GM19467 (cell line): Measurements from ENCODE around the gene IFNLR1.

Experiments used
- ATAC-seq: cut with Tn5 transposase; IDR thresholded peaks from one replicate; pipeline ENCODE4 v1.9.1; 2021; ENCODE audit warnings: mild to moderate bottlenecking, moderate library complexity; ENCODE audit not compliant: unreplicated experiment

The IFNLR1 gene

GRCh38 chr1:24180676-24181075, 6.4 kb downstream of the IFNLR1 start:
- ATAC-seq, result no peak

GRCh38 chr1:24179251-24179840, 7.7 kb downstream of the IFNLR1 start:
- no peak for ATAC-seq

- ATAC-seq, result no peak
Observed at GRCh38 chr1:24178407-24178806, 8.7 kb downstream of the IFNLR1 start.

GRCh38 chr1:24177161-24177560, 9.9 kb downstream of the IFNLR1 start:
- ATAC-seq, result no peak

DNA sequence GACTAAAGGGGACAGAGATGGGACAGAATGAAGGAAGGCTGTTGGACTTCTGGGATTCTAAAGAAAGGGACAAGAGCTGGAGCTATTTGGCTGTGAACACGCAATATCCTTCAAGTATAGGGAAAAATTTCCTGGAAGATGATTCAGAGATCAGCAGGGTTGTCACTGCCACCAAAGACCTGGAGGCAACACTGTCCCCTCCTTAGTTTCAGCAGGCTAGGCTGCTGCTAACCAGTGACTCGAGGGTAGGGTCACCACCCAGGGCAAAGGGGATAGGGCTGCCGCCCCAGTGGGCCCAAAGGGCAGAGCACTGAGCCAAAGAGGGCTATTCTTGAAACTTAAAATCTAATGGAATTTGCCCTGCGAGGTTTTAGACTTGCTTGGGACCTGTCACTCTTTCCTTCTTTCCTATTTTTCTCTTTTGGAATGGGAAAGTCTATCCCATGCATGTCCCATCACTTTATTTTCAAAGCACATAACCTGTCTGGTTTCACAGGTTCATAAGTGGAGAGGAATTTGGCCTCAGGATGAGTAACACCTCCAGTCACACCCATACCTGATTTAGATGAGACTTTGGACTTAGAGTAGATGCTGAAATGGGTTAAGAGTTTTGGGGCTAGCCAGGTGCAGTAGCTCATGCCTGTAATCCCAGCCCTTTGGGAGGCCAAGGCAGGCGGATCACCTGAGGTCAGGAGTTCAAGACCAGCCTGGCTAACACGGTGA, 11.9 kb downstream of the IFNLR1 start:
- ATAC-seq, result no peak

DNA sequence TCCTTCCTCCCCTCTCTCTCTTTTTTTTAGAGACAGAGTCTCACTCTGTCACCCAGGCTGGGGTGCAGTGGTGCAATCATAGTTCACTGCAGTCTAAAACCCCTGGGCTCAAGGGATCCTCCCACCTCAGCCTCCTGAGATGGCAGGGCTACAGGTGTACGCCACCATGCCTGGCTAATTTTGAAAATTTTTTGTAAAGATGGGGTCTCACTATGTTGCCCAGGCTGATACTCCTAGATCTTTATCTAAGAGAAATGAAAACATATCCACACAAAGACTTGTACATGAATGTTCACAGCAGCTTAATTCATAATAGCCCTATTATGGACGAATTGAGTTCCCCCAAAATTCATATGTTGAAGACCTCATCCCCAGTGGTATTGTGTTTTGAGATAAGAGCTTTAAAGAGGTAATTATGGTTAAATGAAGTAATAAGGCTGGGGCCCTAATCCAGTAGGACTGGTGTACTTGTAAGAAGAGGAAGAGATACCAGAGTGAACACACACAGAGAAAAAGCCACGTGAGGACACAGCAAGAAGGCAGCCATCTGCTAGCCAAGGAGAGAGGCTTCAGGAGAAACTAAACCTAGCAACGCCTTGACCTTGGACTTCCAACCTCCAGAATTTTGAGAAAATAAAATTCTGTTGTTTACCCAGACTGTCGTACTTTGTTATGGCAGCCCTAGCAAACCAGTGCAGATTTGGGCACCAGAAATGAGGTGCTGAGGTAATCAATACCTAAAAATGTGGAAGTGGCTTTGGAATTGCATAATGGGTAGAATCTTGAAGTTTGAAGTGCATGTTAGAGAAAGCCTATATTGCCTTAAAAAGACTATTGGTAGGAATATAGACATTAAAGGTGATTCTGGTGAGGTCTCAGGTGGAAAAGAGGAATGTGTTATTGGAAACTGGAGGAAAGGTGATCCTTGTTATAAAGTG, 13.2 kb downstream of the IFNLR1 start:
- ATAC-seq, result no peak

- ATAC-seq, result no peak
Observed at GRCh38 chr1:24172598-24172997, 14.5 kb downstream of the IFNLR1 start.

GRCh38 chr1:24169286-24169685, 17.8 kb downstream of the IFNLR1 start:
- no peak for ATAC-seq

- ATAC-seq, result no peak
Observed at GRCh38 chr1:24168245-24168644, 18.8 kb downstream of the IFNLR1 start.

DNA sequence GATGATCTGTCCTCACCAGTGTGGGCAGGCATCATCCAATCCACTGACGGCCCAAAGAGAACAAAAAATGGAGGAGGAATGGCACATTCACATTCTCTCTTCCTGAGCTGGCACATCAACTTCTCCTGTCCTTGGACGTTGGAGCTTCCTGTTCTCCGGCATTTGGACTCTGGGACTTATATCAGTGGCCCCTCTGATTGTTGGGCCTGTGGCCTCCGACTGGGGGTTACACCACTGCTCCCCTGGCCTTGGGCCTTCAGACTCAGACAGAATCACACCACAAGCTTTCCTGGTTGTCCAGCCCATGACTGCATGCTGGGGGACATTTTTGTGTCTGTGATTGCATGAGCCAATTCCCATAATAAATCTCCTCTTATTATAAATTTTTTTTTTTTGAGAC, 20.1 kb downstream of the IFNLR1 start:
- ATAC-seq, result no peak

- no peak for ATAC-seq
Observed at GRCh38 chr1:24165500-24165899, 21.6 kb downstream of the IFNLR1 start.

DNA sequence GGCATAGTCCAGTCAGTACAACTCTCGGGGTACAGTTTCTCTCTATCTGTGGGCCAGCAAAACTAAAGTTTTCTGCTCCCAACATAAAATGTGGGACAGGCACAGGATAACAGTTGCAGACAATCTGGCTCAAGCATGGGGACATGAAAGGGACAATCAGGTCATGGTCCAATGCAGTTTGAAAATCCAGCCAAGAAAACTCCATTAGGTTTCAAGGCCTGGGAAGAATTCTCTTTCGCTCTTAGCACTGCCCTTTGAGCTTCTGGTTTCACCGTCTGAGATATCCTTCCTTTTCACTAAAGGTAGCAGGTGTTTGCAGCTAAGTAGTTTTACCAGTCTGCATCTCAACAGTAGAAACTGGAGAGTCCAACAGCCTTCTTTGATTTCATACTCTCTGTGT, 23.1 kb downstream of the IFNLR1 start:
- ATAC-seq, result no peak

- no peak for ATAC-seq
Observed at GRCh38 chr1:24162201-24162600, 24.9 kb downstream of the IFNLR1 start.

GRCh38 chr1:24161270-24161669, 25.8 kb downstream of the IFNLR1 start:
- no peak for ATAC-seq

DNA sequence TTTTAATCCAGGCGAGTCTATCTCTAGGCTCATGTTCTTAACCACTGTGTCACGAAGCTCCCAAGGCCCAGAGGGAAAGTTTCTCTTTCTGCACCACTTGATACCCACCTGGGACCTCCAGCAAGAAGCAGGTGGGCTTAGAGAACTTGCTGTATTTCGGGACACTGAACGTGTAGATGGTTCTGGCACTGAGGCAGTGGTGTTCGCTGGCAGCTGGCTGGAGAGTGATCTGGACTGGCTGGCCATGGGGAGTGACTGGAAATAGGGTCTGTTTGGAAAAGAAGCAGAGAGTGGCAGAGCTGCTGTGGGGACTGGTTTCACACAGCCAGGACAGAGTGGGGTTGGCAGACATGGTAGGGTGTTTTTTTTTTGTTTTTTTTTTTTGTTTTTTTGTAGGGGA, 27.7 kb downstream of the IFNLR1 start:
- no peak for ATAC-seq

- no peak for ATAC-seq
Observed at GRCh38 chr1:24157918-24158481, 29.1 kb downstream of the IFNLR1 start.

- ATAC-seq, result no peak
Observed at GRCh38 chr1:24156542-24157260, 30.4 kb downstream of the IFNLR1 start.

- no peak for ATAC-seq
Observed at GRCh38 chr1:24155011-24155782, 31.9 kb downstream of the IFNLR1 start.

- no peak for ATAC-seq
Observed at GRCh38 chr1:24154215-24154614, 32.9 kb downstream of the IFNLR1 start.
